NCI-H748 treated with DMSO at 0.1 percent for 48 hours (cell line): ENCODE data around the gene MDH2.
"Not testable (repeated sequence)": the region's sequence is repeated elsewhere in the genome, so short reads cannot be mapped to it uniquely, and the experiment has no call there.

ENCODE experiments used
- DNase-seq: peaks from one replicate; lab custom pipeline; 2025; lab: John Stamatoyannopoulos, UW

MDH2 gene

DNA sequence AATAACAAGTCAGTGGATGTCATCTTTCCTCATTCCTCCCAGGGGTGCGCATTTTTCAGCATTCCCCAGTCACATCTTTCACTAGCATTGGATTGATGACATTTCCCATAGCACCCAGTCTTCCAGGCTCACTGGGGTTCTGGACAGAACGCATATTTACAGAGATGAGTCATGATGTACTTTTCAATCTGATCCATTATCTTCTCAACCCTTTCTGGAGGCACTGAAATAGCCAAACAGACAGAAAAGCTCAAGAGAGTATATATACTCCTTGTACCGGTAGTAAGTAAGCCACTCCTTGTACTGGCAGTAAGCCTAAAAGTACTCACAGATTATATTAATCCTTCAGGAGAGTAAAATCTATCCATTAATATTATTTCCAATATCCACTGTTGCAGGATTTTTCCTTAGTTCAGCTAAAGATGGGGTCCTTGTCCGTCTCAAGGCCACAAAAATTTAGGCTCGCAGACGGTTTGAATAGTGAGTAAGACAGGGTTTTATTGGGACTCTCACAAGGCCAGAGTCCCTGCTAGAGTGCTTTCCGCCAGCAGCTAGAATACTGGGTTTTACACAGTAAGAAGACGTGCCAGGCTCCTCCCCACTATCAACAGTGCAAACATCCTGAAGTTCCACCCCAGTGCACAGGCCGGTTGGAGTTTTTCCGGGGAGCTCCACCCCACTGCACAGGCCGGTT is 60.8 kb downstream of the MDH2 start:
- DNase-seq, result no peak

DNA sequence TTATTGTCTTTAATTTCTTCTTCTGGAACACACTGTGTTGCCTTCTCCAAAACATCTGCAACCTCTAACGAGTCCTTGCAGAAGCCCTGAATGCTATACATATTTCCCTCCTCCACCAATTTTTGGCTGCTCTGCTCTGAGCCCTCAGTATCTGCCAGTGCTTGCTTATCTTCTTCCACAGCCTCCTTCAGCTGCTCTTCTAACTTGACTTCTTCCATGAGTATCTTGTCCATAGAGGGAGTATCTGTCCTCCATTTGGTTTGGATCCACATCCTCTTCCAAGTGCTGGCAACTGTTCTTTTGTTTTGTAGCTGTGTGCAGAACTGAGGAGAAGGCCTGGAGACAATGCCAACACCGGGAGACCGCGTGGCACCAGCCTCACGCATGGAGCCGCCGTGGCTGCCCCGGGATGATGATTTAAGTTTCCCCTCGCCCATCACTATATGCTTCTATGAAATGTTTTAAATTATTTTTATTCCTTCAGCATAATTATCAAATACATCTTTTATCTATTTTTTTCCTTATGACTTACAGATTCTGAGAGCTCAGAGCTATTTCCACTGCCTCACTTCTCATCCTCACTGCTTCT is 65.2 kb downstream of the MDH2 start:
- not testable (repeated sequence) for DNase-seq

DNA sequence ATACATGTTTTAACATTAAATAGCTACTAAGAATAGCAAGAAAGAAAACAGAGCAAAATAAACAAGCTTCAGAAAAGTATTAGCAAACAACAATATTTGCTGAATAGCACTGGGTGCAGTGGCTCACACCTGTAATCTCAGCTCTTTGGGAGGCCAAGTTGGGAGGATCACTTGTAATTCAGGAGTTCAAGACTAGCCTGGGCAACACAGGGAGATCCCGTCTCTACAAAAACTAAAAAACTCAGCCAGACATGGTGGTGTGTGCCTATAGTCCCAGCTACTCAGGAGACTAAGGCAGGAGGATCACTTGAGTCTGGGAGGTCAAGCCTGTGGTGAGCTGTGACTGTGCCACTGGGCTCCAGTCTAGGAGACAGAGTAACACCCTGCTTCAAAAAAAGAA is 66.8 kb downstream of the MDH2 start:
- not testable (repeated sequence) for DNase-seq
